ENCODE data around the gene NOP53.

DNA sequence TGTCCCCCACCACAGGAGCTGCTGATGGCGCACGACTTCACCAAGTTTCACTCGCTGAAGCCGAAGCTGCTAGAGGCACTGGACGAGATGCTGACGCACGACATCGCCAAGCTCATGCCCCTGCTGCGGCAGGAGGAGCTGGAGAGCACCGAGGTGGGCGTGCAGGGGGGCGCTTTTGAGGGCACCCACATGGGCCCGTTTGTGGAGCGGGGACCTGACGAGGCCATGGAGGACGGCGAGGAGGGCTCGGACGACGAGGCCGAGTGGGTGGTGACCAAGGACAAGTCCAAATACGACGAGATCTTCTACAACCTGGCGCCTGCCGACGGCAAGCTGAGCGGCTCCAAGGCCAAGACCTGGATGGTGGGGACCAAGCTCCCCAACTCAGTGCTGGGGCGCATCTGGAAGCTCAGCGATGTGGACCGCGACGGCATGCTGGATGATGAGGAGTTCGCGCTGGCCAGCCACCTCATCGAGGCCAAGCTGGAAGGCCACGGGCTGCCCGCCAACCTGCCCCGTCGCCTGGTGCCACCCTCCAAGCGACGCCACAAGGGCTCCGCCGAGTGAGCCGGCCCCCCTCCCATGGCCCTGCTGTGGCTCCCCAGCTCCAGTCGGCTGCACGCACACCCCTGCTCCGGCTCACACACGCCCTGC, 4.4 kb upstream of the NOP53 start:
- TF ChIP-seq, protein P1, sequence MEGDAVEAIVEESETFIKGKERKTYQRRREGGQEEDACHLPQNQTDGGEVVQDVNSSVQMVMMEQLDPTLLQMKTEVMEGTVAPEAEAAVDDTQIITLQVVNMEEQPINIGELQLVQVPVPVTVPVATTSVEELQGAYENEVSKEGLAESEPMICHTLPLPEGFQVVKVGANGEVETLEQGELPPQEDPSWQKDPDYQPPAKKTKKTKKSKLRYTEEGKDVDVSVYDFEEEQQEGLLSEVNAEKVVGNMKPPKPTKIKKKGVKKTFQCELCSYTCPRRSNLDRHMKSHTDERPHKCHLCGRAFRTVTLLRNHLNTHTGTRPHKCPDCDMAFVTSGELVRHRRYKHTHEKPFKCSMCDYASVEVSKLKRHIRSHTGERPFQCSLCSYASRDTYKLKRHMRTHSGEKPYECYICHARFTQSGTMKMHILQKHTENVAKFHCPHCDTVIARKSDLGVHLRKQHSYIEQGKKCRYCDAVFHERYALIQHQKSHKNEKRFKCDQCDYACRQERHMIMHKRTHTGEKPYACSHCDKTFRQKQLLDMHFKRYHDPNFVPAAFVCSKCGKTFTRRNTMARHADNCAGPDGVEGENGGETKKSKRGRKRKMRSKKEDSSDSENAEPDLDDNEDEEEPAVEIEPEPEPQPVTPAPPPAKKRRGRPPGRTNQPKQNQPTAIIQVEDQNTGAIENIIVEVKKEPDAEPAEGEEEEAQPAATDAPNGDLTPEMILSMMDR (IDR thresholded peaks at IDR 0.05; ENCODE audit: insufficient read depth, low read depth, low read length) = no peak
- TF ChIP-seq EZH2 (IDR thresholded peaks at IDR 0.05; ENCODE audit: insufficient read depth, low read length) = no peak

Measured in astrocyte (in vitro differentiated cells and primary cell).